ENCODE results near the gene PRKAB2. TPM values are rescaled to one million over a fixed set of nuclear protein-coding genes. Genes with fewer than 3 reads are reported as not detected.

The PRKAB2 gene
- total and polyA plus RNA-seq, 2 of the 13 experiments (the other 11 are each of a cell fraction or from before 2014, with no cell fraction given): 44.0 to 118 TPM

GRCh38 chr1:147172168-147173016 is at the start of gene PRKAB2 (continued):
- TF ChIP-seq ZNF512 (CRISPR knock-in tag; IDR thresholded peaks at IDR 0.05) (no peak), FOXM1 (CRISPR knock-in tag; IDR thresholded peaks at IDR 0.05) (no peak), RXRA (CRISPR knock-in tag; IDR thresholded peaks at IDR 0.05) (no peak), RFX5 (IDR thresholded peaks at IDR 0.05; ENCODE audit: low read depth, low read length) (no peak), KDM6A (CRISPR knock-in tag; IDR thresholded peaks at IDR 0.05; ENCODE audit: low read depth) (no peak), JUNB (CRISPR knock-in tag; IDR thresholded peaks at IDR 0.05; ENCODE audit: borderline replicate concordance) (no peak), HOXD1 (CRISPR knock-in tag; IDR thresholded peaks at IDR 0.05) (no peak), RORA (CRISPR knock-in tag; IDR thresholded peaks at IDR 0.05) (no peak), SETDB1 (CRISPR knock-in tag; IDR thresholded peaks at IDR 0.05; ENCODE audit: borderline replicate concordance) (no peak), MTF2 (CRISPR knock-in tag; IDR thresholded peaks at IDR 0.05; ENCODE audit: borderline replicate concordance) (no peak), GATA4 (IDR thresholded peaks at IDR 0.05; ENCODE audit: borderline replicate concordance, low read depth) (no peak), ZNF10 (CRISPR knock-in tag; IDR thresholded peaks at IDR 0.05; ENCODE audit: borderline replicate concordance, low read depth) (no peak), HNF1B (CRISPR knock-in tag; IDR thresholded peaks at IDR 0.05) (no peak; the same call in 1 of the 2 replicates), ZNF800 (CRISPR knock-in tag; IDR thresholded peaks at IDR 0.05) (peak; percentile 14; the same call in 1 of the 2 replicates), KMT2B (CRISPR knock-in tag; IDR thresholded peaks at IDR 0.05) (peak; percentile 80), ZNF7 (CRISPR knock-in tag; IDR thresholded peaks at IDR 0.05) (no peak), SIN3A (IDR thresholded peaks at IDR 0.05; ENCODE audit: borderline replicate concordance, low read depth, low read length) (peak; percentile 81; the same call in 1 of the 2 replicates), MEIS2 (CRISPR knock-in tag; IDR thresholded peaks at IDR 0.05) (no peak), ZNF136 (CRISPR knock-in tag; IDR thresholded peaks at IDR 0.05; ENCODE audit: low read depth) (no peak), MEF2D (CRISPR knock-in tag; IDR thresholded peaks at IDR 0.05) (no peak), TOE1 (CRISPR knock-in tag; IDR thresholded peaks at IDR 0.05) (0 out of 2 replicates have a peak, but pooled peaks have one; percentile 59), MLXIP (CRISPR knock-in tag; IDR thresholded peaks at IDR 0.05; ENCODE audit: borderline replicate concordance) (no peak), ZNF264 (CRISPR knock-in tag; IDR thresholded peaks at IDR 0.05) (peak; percentile 18; the same call in 1 of the 2 replicates)
